ENCODE results near the gene TICAM2.

The TICAM2 gene

GRCh38 chr5:115616472-115616871 is 14.2 kb upstream of the TICAM2 start:
- no peak overlapping the region for H3K4me3 ChIP-seq (replicated peaks; ENCODE audit: low read depth, low read length)
- no peak for TF ChIP-seq CTCF (IDR thresholded peaks at IDR 0.05; ENCODE audit: low read depth, low read length, missing control alignments)
- DNase-seq (ENCODE audit: extremely low read depth, low read depth), result no peak

- H3K4me3 ChIP-seq (replicated peaks; ENCODE audit: low read depth, low read length), result no peak overlapping the region
- DNase-seq (ENCODE audit: extremely low read depth, low read depth), result no peak
- TF ChIP-seq CTCF (IDR thresholded peaks at IDR 0.05; ENCODE audit: low read depth, low read length, missing control alignments), result no peak
Observed at GRCh38 chr5:115611873-115612272, 9.6 kb upstream of the TICAM2 start.

- TF ChIP-seq CTCF (IDR thresholded peaks at IDR 0.05; ENCODE audit: low read depth, low read length, missing control alignments), result no peak
- no peak overlapping the region for H3K4me3 ChIP-seq (replicated peaks; ENCODE audit: low read depth, low read length)
- DNase-seq (ENCODE audit: extremely low read depth, low read depth), result no peak
Observed at GRCh38 chr5:115607935-115608334, 5.7 kb upstream of the TICAM2 start.

- no peak overlapping the region for H3K4me3 ChIP-seq (replicated peaks; ENCODE audit: low read depth, low read length)
- DNase-seq (ENCODE audit: extremely low read depth, low read depth), result no peak
- TF ChIP-seq CTCF (IDR thresholded peaks at IDR 0.05; ENCODE audit: low read depth, low read length, missing control alignments), result no peak
Observed at GRCh38 chr5:115605436-115605835, 3.2 kb upstream of the TICAM2 start.

GRCh38 chr5:115602591-115603125 is 379 bp upstream of the TICAM2 start:
- DNase-seq (ENCODE audit: extremely low read depth, low read depth), result no peak
- peak overlapping the region; percentile 50 for H3K4me3 ChIP-seq (replicated peaks; ENCODE audit: low read depth, low read length)
- TF ChIP-seq CTCF (IDR thresholded peaks at IDR 0.05; ENCODE audit: low read depth, low read length, missing control alignments), result no peak

GRCh38 chr5:115600766-115601165 is 1.5 kb downstream of the TICAM2 start:
- H3K4me3 ChIP-seq (replicated peaks; ENCODE audit: low read depth, low read length), result no peak overlapping the region
- no peak for DNase-seq (ENCODE audit: extremely low read depth, low read depth)

More at GRCh38 chr5:115600766-115601165, 1.5 kb downstream of the TICAM2 start:
- TF ChIP-seq CTCF (IDR thresholded peaks at IDR 0.05; ENCODE audit: low read depth, low read length, missing control alignments), result no peak

All from HFF-Myc (cell line).